Calu3 (cell line): ENCODE data around the gene R3HDM2. TPM values are rescaled to one million over a fixed set of nuclear protein-coding genes. Genes with fewer than 3 reads are reported as not detected.

ENCODE experiments used
- BruUV-seq: library from RNA; stranded (reverse); fragments of 400-500 nt; replicated peaks from 2 replicates; lab custom pipeline; 2021; lab: Mats Ljungman, UMichigan
- CTCF ChIA-PET: fragments of 300-600 bp; sonication (Branson Sonifier 250); formaldehyde crosslinking; loops from one replicate; lab custom pipeline; 2022; ENCODE audit warnings: antibody characterized with exemption; lab: Charles Lee
- DNase-seq: peaks from one replicate; pipeline ENCODE4 v3.0.0; 2022
- H3K27ac Mint-ChIP-seq: one replicate; pipeline ENCODE4 v1.8.0; 2022; ENCODE audit warnings: mixed read lengths; ENCODE audit not compliant: unreplicated experiment
- H3K27me3 Mint-ChIP-seq: one replicate; pipeline ENCODE4 v1.8.0; 2022; ENCODE audit warnings: mixed read lengths; ENCODE audit not compliant: unreplicated experiment
- H3K36me3 Mint-ChIP-seq: one replicate; pipeline ENCODE4 v1.8.0; 2022; ENCODE audit warnings: mild to moderate bottlenecking, moderate library complexity, mixed read lengths; ENCODE audit not compliant: insufficient read depth, unreplicated experiment
- H3K4me1 Mint-ChIP-seq: one replicate; pipeline ENCODE4 v1.8.0; 2022; ENCODE audit warnings: mild to moderate bottlenecking, low read depth, mixed read lengths; ENCODE audit not compliant: unreplicated experiment
- H3K4me3 Mint-ChIP-seq: one replicate; pipeline ENCODE4 v1.8.0; 2022; ENCODE audit warnings: mild to moderate bottlenecking, low read depth, moderate library complexity, mixed read lengths; ENCODE audit not compliant: unreplicated experiment
- H3K9me3 Mint-ChIP-seq: one replicate; pipeline ENCODE4 v1.8.0; 2022; ENCODE audit warnings: low read depth, mixed read lengths; ENCODE audit not compliant: unreplicated experiment
- CTCF ChIP-seq: fragments of 200-600 bp; IDR thresholded peaks from one replicate; pipeline ENCODE4 v1.8.0; 2022; ENCODE audit warnings: antibody characterized with exemption; ENCODE audit not compliant: unreplicated experiment
- intact Hi-C: fragments of 100-400 bp; cut with micrococcal nuclease; formaldehyde crosslinking; loops from one replicate; pipeline ENCODE4 v1.10.0; 2022; ENCODE audit not compliant: unreplicated experiment
- total RNA-seq: library from RNA; stranded (reverse); gene quantifications from 2 replicates; pipeline ENCODE4 v1.2.3, GENCODE V29; 2022

The R3HDM2 gene
- total RNA-seq, 1 experiment from 2014 or later = 77.3 TPM

DNA sequence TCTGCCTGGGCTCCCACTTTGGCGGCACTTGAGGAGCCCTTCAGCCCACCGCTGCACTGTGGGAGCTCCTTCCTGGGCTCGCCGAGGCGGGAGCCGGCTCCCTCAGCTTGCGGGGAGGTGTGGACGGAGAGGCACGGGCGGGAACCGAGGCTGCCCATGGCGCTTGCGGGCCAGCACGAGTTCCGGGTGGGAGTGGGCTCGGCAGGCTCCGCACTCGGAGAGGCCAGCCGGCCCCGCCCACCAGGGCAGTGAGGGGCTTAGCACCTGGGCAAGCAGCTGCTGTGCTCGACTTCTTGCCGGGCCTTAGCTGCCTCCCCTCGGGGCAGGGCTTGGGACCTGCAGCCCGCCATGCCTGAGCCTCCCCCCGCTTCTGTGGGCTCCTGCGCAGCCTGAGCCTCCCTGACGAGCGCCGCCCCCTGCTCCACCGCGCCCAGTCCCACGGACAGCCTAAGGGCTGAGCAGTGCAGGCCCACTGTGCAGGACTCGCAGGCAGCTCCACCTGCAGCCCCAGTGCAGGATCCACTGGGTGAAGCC, 44.6 kb downstream of the R3HDM2 start:
- Mint-ChIP-seq H3K27me3 (no peaks in the 10 kb centered on the region), H3K4me1 (no peaks in the 10 kb centered on the region), H3K9me3 (no peaks in the 10 kb centered on the region), H3K4me3 (no peak overlapping the region), H3K27ac (no peak overlapping the region), H3K36me3 (peaks cover 24% of the 10 kb centered on the region)
- no peak for DNase-seq
- CTCF ChIA-PET = interaction anchor here (0.5 to 0.6 kb wide), 2 partner anchors 79 to 143 kb away, joined by 6 to 7 read pairs; no protein-coding TSS in a partner anchor
- intact Hi-C loops = no loop called here
- no peak for TF ChIP-seq CTCF
- BruUV-seq = no TSS peak

GRCh38 chr12:57385586-57385985, 45.3 kb downstream of the R3HDM2 start:
- Mint-ChIP-seq H3K36me3 (peaks cover 22% of the 10 kb centered on the region), H3K4me3 (no peak overlapping the region), H3K4me1 (no peaks in the 10 kb centered on the region), H3K27me3 (no peaks in the 10 kb centered on the region), H3K9me3 (no peaks in the 10 kb centered on the region), H3K27ac (no peak overlapping the region)
- DNase-seq = no peak
- TF ChIP-seq CTCF = no peak
- CTCF ChIA-PET = interaction anchor here (0.5 to 0.6 kb wide), 2 partner anchors 142 to 247 kb away, joined by 3 to 6 read pairs; partner anchors contain the start of gene B4GALNT1
- intact Hi-C loops = no loop called here
- BruUV-seq = no TSS peak

- no peak for DNase-seq
- Mint-ChIP-seq H3K9me3 (no peaks in the 10 kb centered on the region), H3K27ac (no peak overlapping the region), H3K4me3 (no peak overlapping the region), H3K36me3 (peaks cover 12% of the 10 kb centered on the region), H3K4me1 (no peaks in the 10 kb centered on the region), H3K27me3 (no peaks in the 10 kb centered on the region)
- no peak for TF ChIP-seq CTCF
- no TSS peak for BruUV-seq
- CTCF ChIA-PET = no interaction called here
- intact Hi-C loops = no loop called here
Measured at GRCh38 chr12:57384478-57384877, 46.4 kb downstream of the R3HDM2 start.

- Mint-ChIP-seq H3K9me3 (no peaks in the 10 kb centered on the region), H3K4me3 (no peak overlapping the region), H3K36me3 (peaks cover 3% of the 10 kb centered on the region), H3K27ac (no peak overlapping the region), H3K27me3 (no peaks in the 10 kb centered on the region), H3K4me1 (no peaks in the 10 kb centered on the region)
- DNase-seq = no peak
- no TSS peak for BruUV-seq
- TF ChIP-seq CTCF = no peak
- intact Hi-C loops = no loop called here
- CTCF ChIA-PET = no interaction called here
Measured at GRCh38 chr12:57381693-57382220, 49.1 kb downstream of the R3HDM2 start.
